Measurements from ENCODE around the gene ETS2. TPM values are rescaled to one million over a fixed set of nuclear protein-coding genes. Genes with fewer than 3 reads are reported as not detected.

The ETS2 gene
- total and polyA plus RNA-seq, 2 experiments from 2014 or later = 19.5 to 36.8 TPM

- H3K36me3 Mint-ChIP-seq (ENCODE audit: low read depth) = no peaks in the 10 kb centered on the region; the same call in 2 of the 3 replicates
- Histone ChIP-seq H3K4me2 (no peak overlapping the region), H3K27me3 (ENCODE audit: insufficient read depth) (no peaks in the 10 kb centered on the region), H3K27ac (ENCODE audit: low read depth) (no peak overlapping the region), H3K79me2 (replicated peaks; ENCODE audit: insufficient read depth) (no peaks in the 10 kb centered on the region), H3K4me3 (no peak overlapping the region), H3F3A (replicated peaks; ENCODE audit: low read depth) (no peaks in the 10 kb centered on the region), H2AFZ (no peak overlapping the region), H3K9me2 (ENCODE audit: insufficient read depth) (no peaks in the 10 kb centered on the region), H3K36me3 (ENCODE audit: insufficient read depth) (no peaks in the 10 kb centered on the region), H3K4me1 (ENCODE audit: insufficient read depth) (no peaks in the 10 kb centered on the region; the same call in 1 of the 2 replicates), H4K20me1 (replicated peaks; ENCODE audit: insufficient read depth) (no peaks in the 10 kb centered on the region)
- peaks cover 12% of the 10 kb centered on the region for H3K4me1 Mint-ChIP-seq
- no peak overlapping the region for H3K27ac Mint-ChIP-seq
- no peak for TF ChIP-seq STAT1 (IDR thresholded peaks at IDR 0.05; ENCODE audit: unreplicated experiment)
- TF ChIP-seq REST (IDR thresholded peaks at IDR 0.05; ENCODE audit: unreplicated experiment) = no peak
- TF ChIP-seq NANOG (IDR thresholded peaks at IDR 0.05; ENCODE audit: borderline replicate concordance) = no peak
- no peak for TF ChIP-seq EZH2phosphoT487 (IDR thresholded peaks at IDR 0.05; ENCODE audit: unreplicated experiment)
- TF ChIP-seq POLR2AphosphoS5 (IDR thresholded peaks at IDR 0.05; ENCODE audit: low read depth) = no peak
- no peak for TF ChIP-seq ZNF331 (CRISPR knock-in tag; IDR thresholded peaks at IDR 0.05; ENCODE audit: low read depth)
- no peak for TF ChIP-seq CREB1 (CRISPR knock-in tag; IDR thresholded peaks at IDR 0.05; ENCODE audit: low read depth)
- no peak for TF ChIP-seq EZH2 (IDR thresholded peaks at IDR 0.05; ENCODE audit: low read depth, unreplicated experiment)
- TF ChIP-seq ZNF114 (CRISPR knock-in tag; IDR thresholded peaks at IDR 0.05) = no peak
- TF ChIP-seq JUNB (IDR thresholded peaks at IDR 0.05; ENCODE audit: unreplicated experiment) = no peak
- no peak for TF ChIP-seq ZNF462 (CRISPR knock-in tag; IDR thresholded peaks at IDR 0.05)
- no peak for TF ChIP-seq CTCF (conservative IDR thresholded peaks at IDR 0.05; ENCODE audit: low read depth in 2 of 2)
- TF ChIP-seq ETS1 (IDR thresholded peaks at IDR 0.05) = no peak
- H3K9me3 Mint-ChIP-seq = no peaks in the 10 kb centered on the region
- ATAC-seq (no peak), DNase-seq (ENCODE audit: low spot score) (no peak)
- no peak overlapping the region for H3K4me3 Mint-ChIP-seq
- H3K27me3 Mint-ChIP-seq (ENCODE audit: insufficient read depth, low read depth, poor library complexity) = peaks cover 6% of the 10 kb centered on the region
These were observed 49.0 kb upstream of the ETS2 start for GRCh38 chr21:38756746-38757145.

All from GM23338 (cell line).